Retinal pigment epithelial cell (primary cell): ENCODE results near the gene LRRC71.

Experiments
- DNase-seq: peaks from one replicate; pipeline ENCODE4 v3.0.0-alpha.2; 2010; ENCODE audit warnings: low read depth
- H3K4me3 ChIP-seq: 2 replicates; pipeline ENCODE4 v1.5.1; 2011; ENCODE audit warnings: mild to moderate bottlenecking, low read length, control low read depth, moderate library complexity
- CTCF ChIP-seq: conservative IDR thresholded peaks from 2 replicates; pipeline ENCODE4 v1.5.1; 2011; ENCODE audit warnings: low read depth, low read length, control low read depth, inconsistent platforms

LRRC71 gene

GRCh38 chr1:156905651-156906050 is 14.8 kb upstream of the LRRC71 start:
- DNase-seq: no peak
- no peak for TF ChIP-seq CTCF
- no peak overlapping the region for H3K4me3 ChIP-seq

- H3K4me3 ChIP-seq: no peak overlapping the region
- TF ChIP-seq CTCF: no peak
- no peak for DNase-seq
Measured at GRCh38 chr1:156906206-156906906, 14.1 kb upstream of the LRRC71 start.

- no peak for DNase-seq
- TF ChIP-seq CTCF: no peak
- no peak overlapping the region for H3K4me3 ChIP-seq
Measured at GRCh38 chr1:156908541-156908940, 11.9 kb upstream of the LRRC71 start.

DNA sequence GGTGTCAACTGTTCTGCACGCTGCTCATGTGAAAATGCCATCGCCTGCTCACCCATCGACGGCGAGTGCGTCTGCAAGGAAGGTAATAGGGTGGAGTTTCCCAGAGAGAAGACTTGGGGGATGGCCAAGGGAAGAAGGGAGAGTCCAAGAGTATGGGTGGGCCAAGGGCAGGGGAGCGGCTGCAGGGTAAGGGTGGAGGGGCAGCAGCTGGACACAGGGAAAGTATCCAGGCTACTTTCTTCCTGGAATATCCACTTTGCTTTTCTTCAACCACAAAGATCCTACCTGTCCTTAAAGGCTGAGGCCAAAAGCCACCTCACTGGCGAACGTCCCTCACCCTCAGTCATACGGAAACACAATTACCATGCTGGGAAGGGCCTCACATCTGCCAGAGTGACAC is 11.5 kb upstream of the LRRC71 start:
- DNase-seq: no peak
- TF ChIP-seq CTCF: no peak
- no peak overlapping the region for H3K4me3 ChIP-seq

- no peak overlapping the region for H3K4me3 ChIP-seq
- no peak for TF ChIP-seq CTCF
Measured at GRCh38 chr1:156909671-156910070, 10.8 kb upstream of the LRRC71 start.

GRCh38 chr1:156910309-156910782 is 10.1 kb upstream of the LRRC71 start:
- peak; percentile 82 for TF ChIP-seq CTCF
- H3K4me3 ChIP-seq: no peak overlapping the region
- DNase-seq: no peak

More at GRCh38 chr1:156909671-156910070, 10.8 kb upstream of the LRRC71 start:
- DNase-seq: no peak

DNA sequence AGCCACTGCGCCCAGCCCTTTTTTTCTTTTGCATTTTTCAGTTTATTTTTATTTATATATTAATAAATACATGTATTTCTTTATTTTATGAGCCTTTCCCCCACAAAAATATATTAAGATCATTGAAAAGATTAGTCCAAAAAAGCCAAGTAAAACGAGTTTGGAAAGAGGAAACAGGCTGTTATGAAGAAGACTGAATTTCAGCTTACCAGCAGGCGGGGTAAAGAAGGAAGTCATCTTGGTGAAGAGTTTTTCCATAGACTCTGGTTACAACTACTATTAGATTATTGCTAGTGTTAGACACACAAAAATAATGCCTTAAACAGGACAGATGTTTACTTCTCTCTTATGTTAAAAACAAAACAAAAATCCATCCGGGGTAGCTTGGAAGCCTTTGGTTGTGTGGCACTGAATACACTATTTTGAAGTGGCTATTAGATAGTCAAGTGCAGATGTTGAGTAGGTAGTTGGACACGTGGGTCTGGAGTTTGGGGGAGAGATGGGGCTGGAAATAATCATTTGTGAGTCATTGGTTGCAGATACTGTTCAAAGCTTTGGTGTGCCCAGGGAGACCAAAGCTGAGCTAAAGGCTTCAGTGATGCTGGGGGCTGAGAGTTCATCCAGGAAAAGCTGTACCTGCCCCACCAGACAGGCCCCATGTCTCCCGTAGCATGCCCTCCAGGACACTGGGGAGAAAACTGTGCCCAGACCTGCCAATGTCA is 8.7 kb upstream of the LRRC71 start:
- no peak for DNase-seq
- H3K4me3 ChIP-seq: no peak overlapping the region
- TF ChIP-seq CTCF: no peak
